Measurements from ENCODE around the gene CLASRP.

GRCh38 chr19:45068041-45068440 lies 29.2 kb downstream of the CLASRP start:
- TF ChIP-seq ZNF565 (CRISPR knock-in tag; conservative IDR thresholded peaks at IDR 0.05; ENCODE audit: low read depth) (no peak), PATZ1 (CRISPR knock-in tag; IDR thresholded peaks at IDR 0.05; ENCODE audit: borderline replicate concordance) (no peak), ZNF8 (CRISPR knock-in tag; IDR thresholded peaks at IDR 0.05) (no peak), CSRNP3 (CRISPR knock-in tag; IDR thresholded peaks at IDR 0.05) (no peak), CREB5 (CRISPR knock-in tag; IDR thresholded peaks at IDR 0.05; ENCODE audit: low read depth) (no peak), TSHZ2 (CRISPR knock-in tag; IDR thresholded peaks at IDR 0.05) (no peak), ISL1 (CRISPR knock-in tag; IDR thresholded peaks at IDR 0.05) (no peak)

All from SK-N-SH treated with all-trans-retinoic acid at 6 μM for 48 hours (cell line).